ENCODE measurements around the gene RPS18. TPM values are rescaled to one million over a fixed set of nuclear protein-coding genes. Genes with fewer than 3 reads are reported as not detected.

Gene RPS18
- total RNA-seq, 1 experiment from 2014 or later: 4,062 TPM

DNA sequence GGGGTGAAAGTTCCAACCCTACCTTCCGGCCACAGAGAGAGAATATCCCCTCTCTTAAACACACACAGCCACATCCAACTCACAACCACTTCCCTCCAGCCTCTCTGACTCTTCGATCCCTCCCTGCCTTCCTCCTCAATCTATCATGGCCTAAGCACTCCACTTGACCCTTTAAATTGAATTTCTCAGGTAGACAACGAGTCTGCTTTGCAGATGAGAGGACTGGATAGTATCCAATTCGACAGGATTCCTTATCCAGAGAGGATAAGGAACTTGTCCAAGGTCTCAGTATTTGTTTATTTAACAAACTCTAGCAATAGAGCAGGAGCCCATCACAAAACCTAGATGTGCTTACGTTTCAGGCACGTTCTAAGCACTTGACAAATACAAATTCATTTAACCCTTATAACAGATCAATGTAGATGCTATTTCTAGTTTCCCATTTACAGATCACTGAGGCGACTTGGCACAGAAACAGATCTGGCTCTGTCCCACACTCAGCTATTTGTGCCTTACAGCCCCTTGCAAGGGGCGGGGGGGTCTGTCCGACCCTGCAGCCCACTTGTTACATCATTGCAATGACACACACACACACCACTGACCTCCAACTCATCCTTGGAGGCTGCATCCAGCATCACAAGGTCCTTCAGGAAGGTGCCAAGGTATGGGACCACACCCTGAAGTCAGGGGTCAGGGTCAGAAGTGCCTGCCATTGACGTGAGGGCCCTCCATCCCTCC is 22.4 kb downstream of the RPS18 start:
- Histone ChIP-seq H3K4me1 (ENCODE audit: control insufficient read depth in 1 of 2, insufficient read depth in 2 of 2, low read length in 2 of 2) (peaks cover 11 to 25% of the 10 kb centered on the region in 2 experiments), H3K36me3 (ENCODE audit: control insufficient read depth in 1 of 2, insufficient read depth in 2 of 2, low read length in 2 of 2) (peaks cover 11 to 12% of the 10 kb centered on the region in 2 experiments; a peak in 3 of 4 replicates), H3K9ac (ENCODE audit: low read length) (no peak overlapping the region), H3K27ac (ENCODE audit: low read depth, low read length) (no peak overlapping the region), H2AFZ (ENCODE audit: low read depth, low read length, poor library complexity, severe bottlenecking) (no peak overlapping the region), H4K20me1 (ENCODE audit: insufficient read depth) (no peaks in the 10 kb centered on the region), H3K9me3 (ENCODE audit: control insufficient read depth in 1 of 2, insufficient read depth in 1 of 2, low read depth in 1 of 2, low read length in 2 of 2) (no peaks in the 10 kb centered on the region), H3K9me2 (ENCODE audit: insufficient read depth) (no peaks in the 10 kb centered on the region), H3K4me3 (replicated peaks in 1 of 2; ENCODE audit: low read depth in 1 of 2, low read length in 2 of 2) (no peak overlapping the region), H3K79me2 (ENCODE audit: insufficient read depth, low read length) (peaks cover 31% of the 10 kb centered on the region), H3K27me3 (ENCODE audit: insufficient read depth, low read length) (no peaks in the 10 kb centered on the region), H3K4me2 (ENCODE audit: low read length) (no peak overlapping the region)
- DNase-seq (ENCODE audit: low read depth, low spot score) (no peak), ATAC-seq (no peak)
- RAD21 ChIA-PET (ENCODE audit: low non-redundant PET in 1 of 2, low total read pairs in 2 of 2, uncharacterized antibody in 2 of 2, unreplicated experiment in 2 of 2): no interaction called here
- CTCF ChIA-PET: no interaction called here
- POLR2A ChIA-PET: no interaction called here
- no TSS peak for BruUV-seq (replicated peaks)
- TF ChIP-seq SIN3A (IDR thresholded peaks at IDR 0.05; ENCODE audit: low read depth) (no peak), ELF1 (IDR thresholded peaks at IDR 0.05; ENCODE audit: borderline replicate concordance, low read depth) (no peak), SRF (IDR thresholded peaks at IDR 0.05; ENCODE audit: low read depth) (no peak), ZFX (IDR thresholded peaks at IDR 0.05) (no peak), POLR2AphosphoS5 (IDR thresholded peaks at IDR 0.05; ENCODE audit: low read depth, low read length) (no peak), CEBPB (IDR thresholded peaks at IDR 0.05; ENCODE audit: low read depth) (no peak)
- TF ChIP-seq, protein P1, sequence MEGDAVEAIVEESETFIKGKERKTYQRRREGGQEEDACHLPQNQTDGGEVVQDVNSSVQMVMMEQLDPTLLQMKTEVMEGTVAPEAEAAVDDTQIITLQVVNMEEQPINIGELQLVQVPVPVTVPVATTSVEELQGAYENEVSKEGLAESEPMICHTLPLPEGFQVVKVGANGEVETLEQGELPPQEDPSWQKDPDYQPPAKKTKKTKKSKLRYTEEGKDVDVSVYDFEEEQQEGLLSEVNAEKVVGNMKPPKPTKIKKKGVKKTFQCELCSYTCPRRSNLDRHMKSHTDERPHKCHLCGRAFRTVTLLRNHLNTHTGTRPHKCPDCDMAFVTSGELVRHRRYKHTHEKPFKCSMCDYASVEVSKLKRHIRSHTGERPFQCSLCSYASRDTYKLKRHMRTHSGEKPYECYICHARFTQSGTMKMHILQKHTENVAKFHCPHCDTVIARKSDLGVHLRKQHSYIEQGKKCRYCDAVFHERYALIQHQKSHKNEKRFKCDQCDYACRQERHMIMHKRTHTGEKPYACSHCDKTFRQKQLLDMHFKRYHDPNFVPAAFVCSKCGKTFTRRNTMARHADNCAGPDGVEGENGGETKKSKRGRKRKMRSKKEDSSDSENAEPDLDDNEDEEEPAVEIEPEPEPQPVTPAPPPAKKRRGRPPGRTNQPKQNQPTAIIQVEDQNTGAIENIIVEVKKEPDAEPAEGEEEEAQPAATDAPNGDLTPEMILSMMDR (IDR thresholded peaks at IDR 0.05 in 2 of 3, conservative IDR thresholded peaks at IDR 0.05 in 1 of 3; ENCODE audit: borderline replicate concordance in 1 of 3, insufficient read depth in 1 of 3, low read depth in 2 of 3, low read length in 2 of 3): no peak
- intact Hi-C loops (cut with micrococcal nuclease): no loop called here
